GM21786 (cell line): ENCODE results near the gene HYAL1.
"Not testable (repeated sequence)": the region's sequence is repeated elsewhere in the genome, so short reads cannot be mapped to it uniquely, and the experiment has no call there.

Experiments
- ATAC-seq: cut with Tn5 transposase; IDR thresholded peaks from one replicate; pipeline ENCODE4 v1.9.1; 2021; ENCODE audit not compliant: unreplicated experiment

HYAL1 gene

GRCh38 chr3:50295553-50296431 is 7.6 kb downstream of the HYAL1 start:
- ATAC-seq: no peak

- no peak for ATAC-seq
Measured at GRCh38 chr3:50294492-50295403, 8.6 kb downstream of the HYAL1 start.

GRCh38 chr3:50294089-50294488 is 9.3 kb downstream of the HYAL1 start:
- ATAC-seq: no peak

- no peak for ATAC-seq
Measured at GRCh38 chr3:50293079-50293801, 10.1 kb downstream of the HYAL1 start.

- peak; percentile 98 for ATAC-seq
Measured at GRCh38 chr3:50292159-50293078, 11.0 kb downstream of the HYAL1 start, which contains the start of gene IFRD2. IFRD2 (minus strand) TSS chr3:50292429; CDS start chr3:50292274, 155 bp downstream.

DNA sequence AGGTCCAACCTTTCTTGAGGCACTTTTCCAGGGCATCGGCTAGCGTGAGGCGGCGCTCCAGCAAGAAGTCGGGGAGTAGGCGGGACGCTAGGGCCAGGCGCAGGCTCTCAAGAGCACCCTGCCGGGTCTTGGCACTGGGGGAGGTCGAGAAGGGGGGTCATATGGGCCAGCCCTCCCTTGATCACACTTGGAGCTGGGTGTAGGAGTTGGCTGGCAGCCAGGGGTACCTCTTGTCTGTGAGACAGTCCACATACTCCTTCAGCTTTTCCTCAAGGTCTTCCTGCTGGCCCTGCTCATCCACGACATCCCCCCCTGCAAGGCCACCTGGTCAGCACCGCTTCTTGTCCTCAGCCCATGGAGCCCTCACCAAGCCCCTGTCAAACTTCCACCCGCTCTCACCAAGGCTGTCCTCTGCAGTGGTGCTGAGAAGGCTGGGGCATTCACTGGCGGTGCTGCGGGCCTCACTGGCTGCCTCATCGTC is 13.2 kb downstream of the HYAL1 start:
- no peak for ATAC-seq

DNA sequence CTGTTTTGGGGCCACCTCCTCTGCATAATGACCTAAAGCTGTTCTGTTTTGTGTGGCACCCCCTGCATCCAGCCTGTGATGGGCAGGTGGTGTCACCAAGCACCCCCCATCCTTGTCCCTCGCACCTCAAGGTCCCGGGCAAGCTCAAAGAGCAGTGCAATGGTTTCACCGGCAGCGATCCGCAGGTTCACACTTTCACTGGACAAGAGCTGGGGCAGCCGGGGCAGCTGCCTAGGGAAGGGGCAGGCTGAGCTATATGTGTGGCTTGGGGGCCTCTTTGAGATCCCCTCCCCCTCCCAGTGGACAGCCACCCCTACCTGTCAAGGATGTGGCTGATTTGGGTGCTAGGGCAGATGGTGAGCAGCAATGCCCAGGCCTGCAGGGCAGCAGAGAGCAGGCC is 14.2 kb downstream of the HYAL1 start:
- no peak for ATAC-seq

DNA sequence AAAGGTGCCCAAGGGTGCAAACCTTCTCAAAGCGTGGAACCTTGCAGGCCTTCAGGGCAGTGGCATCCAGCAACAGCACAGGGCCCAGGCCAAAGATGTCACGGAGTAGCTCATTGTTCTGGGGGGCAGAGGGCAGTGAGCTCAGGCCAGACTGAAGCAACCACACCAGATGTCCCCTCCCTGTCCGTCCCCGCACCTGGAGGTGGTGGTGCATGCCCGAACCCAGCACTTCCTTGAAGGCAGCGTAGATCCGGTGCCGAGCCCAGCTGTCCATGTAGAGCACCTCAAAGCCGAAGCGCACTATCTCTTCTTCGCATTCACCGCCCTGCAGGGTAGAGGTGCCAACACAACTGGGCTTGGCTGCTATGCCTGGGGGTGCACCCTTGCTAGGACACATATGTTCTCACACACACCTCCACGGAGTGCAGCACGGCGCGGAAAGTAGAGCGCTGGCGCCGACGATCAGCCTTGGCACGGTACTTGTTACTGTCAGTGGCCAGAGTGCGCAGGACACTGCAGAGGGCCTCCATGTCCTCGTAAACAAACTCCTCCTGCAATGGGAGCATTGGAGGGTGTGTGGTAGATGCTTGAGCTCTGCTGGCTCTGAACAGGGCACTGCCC is 14.9 kb downstream of the HYAL1 start:
- no peak for ATAC-seq

- no peak for ATAC-seq
Measured at GRCh38 chr3:50287262-50287661, 16.1 kb downstream of the HYAL1 start.

- ATAC-seq: no peak
Measured at GRCh38 chr3:50286322-50287227, 16.8 kb downstream of the HYAL1 start.

- ATAC-seq: not testable (repeated sequence)
Measured at GRCh38 chr3:50284121-50284520, 19.3 kb downstream of the HYAL1 start.

DNA sequence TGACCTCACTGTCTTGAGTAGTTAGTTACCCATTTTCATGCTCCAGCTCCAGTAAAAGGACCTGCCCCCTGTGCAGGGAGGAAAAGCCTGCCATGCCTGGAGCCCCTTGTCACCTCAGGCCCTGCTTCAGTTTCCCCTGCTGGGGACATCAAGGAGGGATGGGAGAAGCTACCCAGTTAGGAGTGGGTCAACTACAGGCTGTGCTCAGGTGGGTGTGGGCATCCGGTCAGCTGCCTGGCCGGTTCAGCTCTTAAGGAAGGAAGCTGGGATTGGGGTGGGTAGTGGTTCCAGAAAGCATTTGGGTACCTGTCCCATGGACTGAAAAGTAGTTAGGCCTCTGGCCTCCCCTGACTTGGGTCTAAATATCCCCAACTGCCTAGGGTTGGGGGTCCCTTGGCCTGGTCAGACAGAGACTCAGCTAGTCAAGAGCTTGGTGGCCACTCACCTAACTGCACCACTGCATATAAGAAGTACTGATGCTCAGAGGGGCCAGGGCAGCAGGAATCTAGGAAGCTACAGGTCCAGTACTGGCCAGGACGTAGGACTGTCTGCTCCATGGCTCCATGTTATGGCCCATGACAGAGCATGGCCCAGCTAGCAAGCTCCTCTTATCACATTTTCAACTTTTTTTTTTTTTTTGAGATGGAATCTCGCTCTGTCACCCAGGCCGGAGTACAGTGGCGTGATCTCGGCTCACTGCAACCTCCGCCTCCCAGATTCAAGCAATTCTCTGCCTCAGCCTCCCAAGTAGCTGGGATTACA is 23.9 kb downstream of the HYAL1 start:
- no peak for ATAC-seq

DNA sequence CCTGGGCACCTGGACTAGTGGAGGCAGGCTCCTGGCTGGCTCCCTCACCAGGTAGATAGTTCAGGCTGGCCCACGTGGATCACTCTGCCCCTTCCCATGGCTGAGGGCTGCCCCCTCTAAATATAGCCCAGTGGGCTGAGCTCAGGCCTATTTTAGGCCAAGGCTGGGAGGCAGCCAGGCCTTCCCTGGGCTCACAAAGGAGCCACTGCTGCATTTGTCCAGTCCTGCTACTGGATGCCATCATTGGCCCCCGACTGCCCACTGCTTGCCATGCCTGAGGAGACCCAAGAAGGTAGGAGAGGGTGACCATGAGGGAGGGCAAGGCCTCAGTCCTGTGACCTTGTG is 24.5 kb downstream of the HYAL1 start, which contains the start of gene LSMEM2:
LSMEM2 (plus strand) TSS at position 208 of the 345 bp plus-strand sequence; CDS start at position 235, 27 bp downstream.
- ATAC-seq: no peak

GRCh38 chr3:50278123-50278879 is 25.1 kb downstream of the HYAL1 start:
- ATAC-seq: no peak

- ATAC-seq: no peak
Measured at GRCh38 chr3:50276762-50277101, 26.6 kb downstream of the HYAL1 start.

DNA sequence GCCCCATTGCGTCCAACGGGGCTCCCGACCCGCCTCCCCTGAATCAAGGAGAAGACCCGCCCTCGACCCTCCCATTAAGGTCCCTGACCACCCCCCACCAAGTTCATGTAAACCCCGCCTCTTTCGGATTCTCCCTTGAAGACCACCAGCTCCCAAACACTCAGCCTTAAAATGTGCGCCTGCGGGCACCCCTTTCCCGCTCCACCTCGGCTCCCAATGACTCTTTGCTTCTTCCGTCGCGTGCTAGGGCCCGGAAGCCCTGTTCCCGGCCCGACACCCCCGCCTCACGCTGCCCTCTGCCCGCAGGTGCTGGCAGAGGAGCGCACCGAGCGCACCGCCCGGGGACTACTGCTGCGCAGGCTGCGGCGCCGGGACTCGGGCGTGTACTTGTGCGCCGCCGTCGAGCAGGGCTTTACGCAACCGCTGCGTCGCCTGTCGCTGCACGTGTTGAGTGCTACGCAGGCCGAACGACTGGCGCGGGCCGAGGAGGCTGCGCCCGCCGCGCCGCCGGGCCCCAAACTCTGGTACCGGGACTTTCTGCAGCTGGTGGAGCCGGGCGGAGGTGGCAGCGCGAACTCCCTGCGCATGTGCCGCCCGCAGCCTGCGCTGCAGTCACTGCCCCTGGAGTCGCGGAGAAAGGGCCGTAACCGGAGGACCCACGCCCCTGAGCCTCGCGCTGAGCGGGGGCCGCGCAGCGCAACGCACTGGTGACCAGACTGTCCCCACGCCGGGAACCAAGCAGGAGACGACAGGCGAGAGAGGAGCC is 27.2 kb downstream of the HYAL1 start:
- no peak for ATAC-seq
